ENCODE measurements around the gene KLHDC7B. TPM values are rescaled to one million over a fixed set of nuclear protein-coding genes. Genes with fewer than 3 reads are reported as not detected.
A peak's percentile ranks its signal among the peaks of the same experiment; 100 is the strongest.

KLHDC7B gene
- total and polyA plus RNA-seq, 2 of the 13 experiments (the other 11 are each of a cell fraction or from before 2014, with no cell fraction given), result 0.11 TPM; not detected in 1

GRCh38 chr22:50562523-50563412 is 17.1 kb downstream of the KLHDC7B start, which contains the start of gene SYCE3 (continued):
- TF ChIP-seq PRDM10 (CRISPR knock-in tag; IDR thresholded peaks at IDR 0.05; ENCODE audit: low read depth) (no peak), ZFP90 (CRISPR knock-in tag; IDR thresholded peaks at IDR 0.05; ENCODE audit: borderline replicate concordance) (no peak), ZFX (CRISPR knock-in tag; IDR thresholded peaks at IDR 0.05; ENCODE audit: low read depth) (peak; percentile 61), MNT (IDR thresholded peaks at IDR 0.05) (no peak), PRMT3 (CRISPR knock-in tag; IDR thresholded peaks at IDR 0.05; ENCODE audit: borderline replicate concordance, low read depth) (no peak), SMAD1 (CRISPR knock-in tag; IDR thresholded peaks at IDR 0.05; ENCODE audit: borderline replicate concordance, low read depth) (no peak), ZNF788 (CRISPR knock-in tag; IDR thresholded peaks at IDR 0.05; ENCODE audit: borderline replicate concordance) (peak; percentile 66; the same call in 1 of the 2 replicates), ZC3H4 (CRISPR knock-in tag; IDR thresholded peaks at IDR 0.05; ENCODE audit: borderline replicate concordance) (no peak), IKZF1 (IDR thresholded peaks at IDR 0.05) (no peak), ZIK1 (CRISPR knock-in tag; IDR thresholded peaks at IDR 0.05; ENCODE audit: borderline replicate concordance, low read depth) (no peak), NFE2L1 (CRISPR knock-in tag; IDR thresholded peaks at IDR 0.05; ENCODE audit: borderline replicate concordance) (no peak), ZNF639 (CRISPR knock-in tag; conservative IDR thresholded peaks at IDR 0.05) (0 out of 2 replicates have a peak, but pooled peaks have one; percentile 38), EP300 (IDR thresholded peaks at IDR 0.05; ENCODE audit: low read depth in 2 of 2, low read length in 2 of 2) (no peak), EP300 (CRISPR knock-in tag; IDR thresholded peaks at IDR 0.05; ENCODE audit: borderline replicate concordance) (no peak), ZNF382 (CRISPR knock-in tag; IDR thresholded peaks at IDR 0.05; ENCODE audit: borderline replicate concordance) (no peak), RFX3 (CRISPR knock-in tag; IDR thresholded peaks at IDR 0.05) (no peak), SNAPC2 (CRISPR knock-in tag; IDR thresholded peaks at IDR 0.05) (no peak), ZNF691 (CRISPR knock-in tag; IDR thresholded peaks at IDR 0.05; ENCODE audit: borderline replicate concordance, low read depth) (no peak; the same call in 1 of the 2 replicates), HDAC2 (CRISPR knock-in tag; IDR thresholded peaks at IDR 0.05) (peak; percentile 63; the same call in 1 of the 2 replicates), RAD51 (IDR thresholded peaks at IDR 0.05; ENCODE audit: borderline replicate concordance) (no peak), PHF21A (CRISPR knock-in tag; IDR thresholded peaks at IDR 0.05) (no peak), JUND (CRISPR knock-in tag; IDR thresholded peaks at IDR 0.05) (no peak)
